H1 (cell line): ENCODE measurements around the gene SLC25A15. TPM values are rescaled to one million over a fixed set of nuclear protein-coding genes. Genes with fewer than 3 reads are reported as not detected.

Experiments
- CTCF ChIA-PET: fragments of 300-600 bp; sonication (Branson Sonifier 250); formaldehyde crosslinking; loops from one replicate; lab custom pipeline; 2021; ENCODE audit not compliant: partially characterized antibody; lab: Charles Lee
- POLR2A ChIA-PET: fragments of 300-600 bp; sonication (Branson Sonifier 250); formaldehyde crosslinking; loops from one replicate; lab custom pipeline; 2021; ENCODE audit warnings: inconsistent platforms; ENCODE audit not compliant: partially characterized antibody; lab: Charles Lee
- DNase-seq, 2 experiments: peaks; one replicate each; pipeline versions ENCODE4 v3.0.0 to v3.0.0-alpha.2; 2010 to 2022; ENCODE audit warnings: low spot score in 2 of 2, low read depth in 1 of 2, mixed read lengths in 1 of 2
- FAIRE-seq: peaks from 2 replicates; lab custom pipeline; 2011; peaks lifted over from hg19 to GRCh38; lab: Jason Lieb, UNC
- H2AFZ ChIP-seq: 2 replicates; pipeline ENCODE4 v1.8.1; 2012; ENCODE audit warnings: low read length, inconsistent platforms
- H2AK5ac ChIP-seq: 2 replicates; pipeline ENCODE4 v1.6.1; 2013; ENCODE audit warnings: low read depth, low read length
- H2BK120ac ChIP-seq: replicated peaks from 2 replicates; pipeline ENCODE3; 2013; ENCODE audit warnings: low read depth, low read length, inconsistent platforms
- H2BK12ac ChIP-seq: 2 replicates; pipeline ENCODE4 v1.6.1; 2013; ENCODE audit warnings: low read depth, low read length
- H2BK15ac ChIP-seq: 2 replicates; pipeline ENCODE4 v1.6.1; 2013; ENCODE audit warnings: low read length
- H2BK20ac ChIP-seq: 2 replicates; pipeline ENCODE4 v1.6.1; 2013; ENCODE audit warnings: low read length
- H2BK5ac ChIP-seq: 2 replicates; pipeline ENCODE4 v1.6.1; 2013; ENCODE audit warnings: low read depth, low read length
- H3K14ac ChIP-seq: 2 replicates; pipeline ENCODE4 v1.6.1; 2013; ENCODE audit warnings: inconsistent platforms; ENCODE audit not compliant: insufficient read length
- H3K18ac ChIP-seq: 2 replicates; pipeline ENCODE4 v1.6.1; 2013; ENCODE audit warnings: low read length; ENCODE audit errors: extremely low read depth
- H3K23ac ChIP-seq: 2 replicates; pipeline ENCODE4 v1.6.1; 2013; ENCODE audit warnings: inconsistent platforms; ENCODE audit not compliant: insufficient read length
- H3K23me2 ChIP-seq: 2 replicates; pipeline ENCODE4 v1.6.1; 2013; ENCODE audit warnings: low read depth, low read length
- H3K27ac ChIP-seq: 2 replicates; pipeline ENCODE4 v1.6.1; 2011; ENCODE audit warnings: low read depth, low read length, inconsistent platforms
- H3K27me3 ChIP-seq, 4 experiments: replicated peaks in 1 of 4; 1 replicate in 1 of 4; 2 replicates in 3 of 4; pipeline versions ENCODE4 v1.6.1 to v1.8.1; 2011 to 2013; ENCODE audit warnings: low read length in 3 of 4, mild to moderate bottlenecking in 3 of 4, inconsistent platforms in 2 of 4, mixed read lengths in 2 of 4, moderate library complexity in 1 of 4; ENCODE audit not compliant: control insufficient read depth in 3 of 4, insufficient read depth in 3 of 4; ENCODE audit errors: extremely low read depth in 1 of 4
- H3K36me3 ChIP-seq, 4 experiments: 2 replicates each; pipeline versions ENCODE4 v1.6.1 to v1.8.1; 2011 to 2013; ENCODE audit warnings: mild to moderate bottlenecking in 4 of 4, low read length in 3 of 4, moderate library complexity in 2 of 4, control low read depth in 1 of 4, inconsistent platforms in 1 of 4; ENCODE audit not compliant: insufficient read depth in 4 of 4, control insufficient read depth in 2 of 4
- H3K4ac ChIP-seq: replicated peaks from 2 replicates; pipeline ENCODE3; 2013; ENCODE audit warnings: low read length, low read depth, mixed read lengths, inconsistent platforms; ENCODE audit not compliant: insufficient read length
- H3K4me1 ChIP-seq, 4 experiments: replicated peaks in 1 of 4; 1 replicate in 1 of 4; 2 replicates in 3 of 4; pipeline versions ENCODE4 v1.6.1 to v1.8.1; 2011 to 2013; ENCODE audit warnings: low read length in 3 of 4, inconsistent platforms in 2 of 4, mixed read lengths in 1 of 4; ENCODE audit not compliant: insufficient read depth in 4 of 4, control insufficient read depth in 3 of 4
- H3K4me2 ChIP-seq, 2 experiments: 2 replicates each; pipeline versions ENCODE4 v1.6.1 to v1.8.1; 2011 to 2013; ENCODE audit warnings: low read depth in 2 of 2, low read length in 2 of 2, control low read depth in 1 of 2, inconsistent platforms in 1 of 2, mild to moderate bottlenecking in 1 of 2; ENCODE audit not compliant: insufficient read depth in 1 of 2
- H3K4me3 ChIP-seq, 4 experiments: fragments of 200-600, 300-600 bp in 1 of 4; sonication (generic), shearing (Covaris generic), sonication (Bioruptor Twin) in 1 of 4; 2 replicates each; pipeline versions ENCODE4 v1.5.1 to v1.8.1; 2011 to 2016; ENCODE audit warnings: low read length in 4 of 4, low read depth in 3 of 4, control low read depth in 2 of 4, inconsistent platforms in 2 of 4, mild to moderate bottlenecking in 2 of 4, mixed read lengths in 1 of 4, moderate library complexity in 1 of 4; ENCODE audit not compliant: insufficient read depth in 2 of 4; ENCODE audit errors: extremely low read depth in 1 of 4
- H3K56ac ChIP-seq: replicated peaks from 2 replicates; pipeline ENCODE3; 2013; ENCODE audit warnings: low read depth, mild to moderate bottlenecking, mixed read lengths, low read length, inconsistent platforms; ENCODE audit not compliant: insufficient read length
- H3K79me1 ChIP-seq: 2 replicates; pipeline ENCODE4 v1.6.1; 2013; ENCODE audit warnings: low read depth, low read length, control low read depth
- H3K79me2 ChIP-seq, 2 experiments: 2 replicates each; pipeline versions ENCODE4 v1.6.1 to v1.8.1; 2012 to 2013; ENCODE audit warnings: low read length in 2 of 2, mild to moderate bottlenecking in 2 of 2, inconsistent platforms in 1 of 2; ENCODE audit not compliant: insufficient read depth in 2 of 2, control insufficient read depth in 1 of 2
- H3K9ac ChIP-seq, 4 experiments: replicated peaks in 1 of 4; 1 replicate in 1 of 4; 2 replicates in 3 of 4; pipeline versions ENCODE4 v1.6.1 to v1.8.1; 2011 to 2013; ENCODE audit warnings: low read depth in 3 of 4, low read length in 3 of 4, control low read depth in 2 of 4, mild to moderate bottlenecking in 2 of 4, moderate library complexity in 2 of 4, inconsistent platforms in 1 of 4; ENCODE audit errors: extremely low read depth in 1 of 4
- H3K9me3 ChIP-seq, 2 experiments: 2 replicates each; pipeline versions ENCODE4 v1.6.1 to v1.8.1; 2012 to 2013; ENCODE audit warnings: mild to moderate bottlenecking in 2 of 2, moderate library complexity in 2 of 2, control low read depth in 1 of 2, inconsistent platforms in 1 of 2, low read depth in 1 of 2, low read length in 1 of 2, mixed read lengths in 1 of 2; ENCODE audit not compliant: insufficient read depth in 2 of 2
- H4K20me1 ChIP-seq, 2 experiments: replicated peaks in 1 of 2; 2 replicates each; pipeline versions ENCODE3 to v1.8.1; 2011 to 2013; ENCODE audit warnings: inconsistent platforms in 2 of 2, low read length in 2 of 2, mild to moderate bottlenecking in 1 of 2; ENCODE audit not compliant: insufficient read depth in 2 of 2, control insufficient read depth in 1 of 2
- H4K5ac ChIP-seq: 2 replicates; pipeline ENCODE4 v1.6.1; 2013; ENCODE audit warnings: low read length, low read depth, mixed read lengths, inconsistent platforms; ENCODE audit not compliant: insufficient read length
- H4K8ac ChIP-seq: 2 replicates; pipeline ENCODE4 v1.8.0; 2013; ENCODE audit warnings: mild to moderate bottlenecking, moderate library complexity, low read length, inconsistent platforms; ENCODE audit not compliant: insufficient read depth; ENCODE audit errors: extremely low read depth
- H4K91ac ChIP-seq: replicated peaks from 2 replicates; pipeline ENCODE3; 2013; ENCODE audit warnings: low read length, mixed read lengths, inconsistent platforms; ENCODE audit not compliant: insufficient read length
- CTCF ChIP-seq, 3 experiments: IDR thresholded peaks; 1 replicate in 2 of 3; 2 replicates in 1 of 3; pipeline versions ENCODE4 v1.5.1 to v1.6.1; 2011; ENCODE audit warnings: low read length in 3 of 3, mild to moderate bottlenecking in 3 of 3, inconsistent platforms in 2 of 3, low read depth in 1 of 3, moderate library complexity in 1 of 3; ENCODE audit not compliant: insufficient read depth in 1 of 3; ENCODE audit errors: control extremely low read depth in 1 of 3
- SIN3A ChIP-seq, 2 experiments: IDR thresholded peaks in 1 of 2; conservative IDR thresholded peaks in 1 of 2; 2 replicates each; pipeline ENCODE4 v1.6.1; 2011 to 2012; ENCODE audit warnings: low read length in 2 of 2, improper control_type of control experiment in 1 of 2, low read depth in 1 of 2, mild to moderate bottlenecking in 1 of 2
- TAF7 ChIP-seq: optimal IDR thresholded peaks from 2 replicates; pipeline ENCODE3; 2011; ENCODE audit warnings: low read depth, mild to moderate bottlenecking, inconsistent platforms, low read length, moderate library complexity, borderline replicate concordance
- WGBS, 2 experiments: shearing (Covaris generic) in 1 of 2; methylation state at CpG; one replicate each; pipeline versions ENCODE4 v1.1.6 to v1.1.7; 2013 to 2015; ENCODE audit warnings: low lambda C conversion rate in 2 of 2, mixed read lengths in 2 of 2, inconsistent platforms in 1 of 2, low coverage in 1 of 2, missing lambda C conversion rate in 1 of 2; ENCODE audit not compliant: insufficient replicate concordance in 2 of 2, insufficient coverage in 1 of 2, insufficient read length in 1 of 2; ENCODE audit errors: extremely low coverage in 1 of 2, missing lambda C conversion rate in 1 of 2; 5-methylcytosine and 5-hydroxymethylcytosine counted together
- polyA plus RNA-seq, 7 experiments: library from polyadenylated mRNA; depleted of rRNA in 3 of 7; stranded (reverse) in 5 of 7; unstranded in 2 of 7; fragments of >200 nt in 5 of 7; fragments of 200-250 nt in 2 of 7; gene quantifications; 1 replicate in 5 of 7; 2 replicates in 1 of 7; 4 replicates in 1 of 7; pipeline versions ENCODE4 v1.2.1 to v1.2.3, GENCODE V29; 2011 to 2013; ENCODE audit warnings: missing spikeins in 2 of 7, mixed read lengths in 2 of 7
- total RNA-seq: library from RNA; stranded (reverse); fragmentation: NEBNext Ultra II Directional; extraction: Animal tissue kit (Norgen Biotek cat#: 25700); gene quantifications from 2 replicates; pipeline ENCODE4 v1.2.1, GENCODE V29; 2021

SLC25A15 gene
- total and polyA plus RNA-seq, 2 of the 8 experiments (the other 6 are each of a cell fraction or from before 2014, with no cell fraction given) = 12.4 to 23.4 TPM

DNA sequence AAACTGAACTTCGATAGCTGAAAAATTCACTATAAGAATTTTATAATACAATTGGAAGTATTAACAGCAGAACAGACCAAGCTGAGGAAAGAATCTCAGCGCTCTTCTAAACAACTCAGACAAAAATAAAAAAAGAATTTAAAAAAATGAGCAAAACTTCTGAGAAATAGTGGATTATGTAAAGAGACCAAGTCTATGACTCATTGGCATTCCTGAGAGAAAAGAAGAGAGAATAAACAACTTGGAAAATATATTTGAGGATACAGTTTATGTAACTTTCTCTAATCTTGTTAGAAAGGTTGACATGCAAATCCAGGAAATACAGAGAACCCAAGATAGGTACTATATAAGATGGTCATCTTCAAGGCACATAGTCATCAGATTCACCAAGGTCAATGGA, 25.4 kb downstream of the SLC25A15 start:
- Histone ChIP-seq H3K4me2 (no peak overlapping the region), H3K4ac (no peak overlapping the region), H3K4me1 (no peaks in the 10 kb centered on the region), H3K79me1 (no peaks in the 10 kb centered on the region), H2AK5ac (no peak overlapping the region), H4K20me1 (peaks cover 0 to 1% of the 10 kb centered on the region in 2 experiments), H3K56ac (no peak overlapping the region), H3K9ac (no peak overlapping the region), H3K18ac (no peak overlapping the region), H3K36me3 (peaks cover 0 to 2% (median 0%) of the 10 kb centered on the region in 4 experiments; a peak in 4 of 8 replicates), H4K8ac (no peak overlapping the region), H2BK15ac (no peak overlapping the region), H2BK5ac (no peak overlapping the region)
- ChIA-PET CTCF (interaction anchor here (1.1 to 4.7 kb wide), 14 partner anchors 10 to 223 kb away, joined by 3 to 37 read pairs (median 5); no protein-coding TSS in a partner anchor), POLR2A (no interaction called here)
- WGBS, 2 experiments = 88% methylated on average over 2 of the region's 2 CpGs; no CpG with 5 or more reads in 1 of the 2 experiments
- no peak for DNase-seq
- TF ChIP-seq CTCF (IDR thresholded peaks at IDR 0.05; ENCODE audit: control extremely low read depth in 1 of 3, insufficient read depth in 1 of 3, low read depth in 1 of 3, low read length in 3 of 3) (no peak), SIN3A (conservative IDR thresholded peaks at IDR 0.05 in 1 of 2, IDR thresholded peaks at IDR 0.05 in 1 of 2; ENCODE audit: low read depth in 1 of 2, low read length in 2 of 2) (no peak), TAF7 (no peak)
- TF ChIP-seq, all 59 proteins: peak for 0
- FAIRE-seq = no peak
- Histone ChIP-seq H2AFZ (no peak overlapping the region), H2BK20ac (no peak overlapping the region), H3K9me3 (no peaks in the 10 kb centered on the region), H3K27me3 (no peaks in the 10 kb centered on the region), H3K23me2 (no peaks in the 10 kb centered on the region), H3K14ac (no peak overlapping the region), H3K27ac (no peak overlapping the region), H3K79me2 (no peaks in the 10 kb centered on the region), H2BK120ac (no peak overlapping the region), H2BK12ac (no peak overlapping the region), H3K4me3 (no peak overlapping the region), H3K23ac (no peak overlapping the region), H4K91ac (no peak overlapping the region), H4K5ac (no peak overlapping the region)
